Measurements from ENCODE around the gene ANKRD63.

- TF ChIP-seq, protein P1, sequence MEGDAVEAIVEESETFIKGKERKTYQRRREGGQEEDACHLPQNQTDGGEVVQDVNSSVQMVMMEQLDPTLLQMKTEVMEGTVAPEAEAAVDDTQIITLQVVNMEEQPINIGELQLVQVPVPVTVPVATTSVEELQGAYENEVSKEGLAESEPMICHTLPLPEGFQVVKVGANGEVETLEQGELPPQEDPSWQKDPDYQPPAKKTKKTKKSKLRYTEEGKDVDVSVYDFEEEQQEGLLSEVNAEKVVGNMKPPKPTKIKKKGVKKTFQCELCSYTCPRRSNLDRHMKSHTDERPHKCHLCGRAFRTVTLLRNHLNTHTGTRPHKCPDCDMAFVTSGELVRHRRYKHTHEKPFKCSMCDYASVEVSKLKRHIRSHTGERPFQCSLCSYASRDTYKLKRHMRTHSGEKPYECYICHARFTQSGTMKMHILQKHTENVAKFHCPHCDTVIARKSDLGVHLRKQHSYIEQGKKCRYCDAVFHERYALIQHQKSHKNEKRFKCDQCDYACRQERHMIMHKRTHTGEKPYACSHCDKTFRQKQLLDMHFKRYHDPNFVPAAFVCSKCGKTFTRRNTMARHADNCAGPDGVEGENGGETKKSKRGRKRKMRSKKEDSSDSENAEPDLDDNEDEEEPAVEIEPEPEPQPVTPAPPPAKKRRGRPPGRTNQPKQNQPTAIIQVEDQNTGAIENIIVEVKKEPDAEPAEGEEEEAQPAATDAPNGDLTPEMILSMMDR (IDR thresholded peaks at IDR 0.05; ENCODE audit: low read length): no peak
- no peak for TF ChIP-seq EZH2 (optimal IDR thresholded peaks at IDR 0.05; ENCODE audit: low read depth, low read length)
These were observed 40.7 kb downstream of the ANKRD63 start for GRCh38 chr15:40242213-40242599.
